Right lobe of liver (tissue), 6 donors: ENCODE data around the gene DUXB. TPM values are rescaled to one million over a fixed set of nuclear protein-coding genes. Genes with fewer than 3 reads are reported as not detected.

Experiments
- ATAC-seq, 4 donors: fragments of 200-7000 bp; cut with Tn5 transposase; one replicate each; pipeline ENCODE4 v1.9.1; 2020; ENCODE audit warnings: mild to moderate bottlenecking in 4 of 4, moderate library complexity in 4 of 4
- DNase-seq, 3 donors: peaks; one replicate each; pipeline ENCODE4 v3.0.0-alpha.2; 2020
- H3K27ac ChIP-seq, 3 donors: fragments of 200-600 bp; one replicate each; pipeline ENCODE4 v1.8.0; 2022
- H3K27me3 ChIP-seq, 2 donors: fragments of 200-600 bp; one replicate each; pipeline ENCODE4 v1.8.0; 2022
- H3K36me3 ChIP-seq, 4 donors: fragments of 200-600 bp; sonication (generic) in 1 of 4; one replicate each; pipeline versions ENCODE4 v1.5.1 to v1.8.0; 2017 to 2022; ENCODE audit warnings: control low read depth in 1 of 4
- H3K4me1 ChIP-seq, 4 donors: fragments of 200-600 bp; sonication (generic) in 1 of 4; one replicate each; pipeline versions ENCODE4 v1.5.1 to v1.8.0; 2017 to 2022; ENCODE audit warnings: control low read depth in 1 of 4
- H3K4me3 ChIP-seq, 3 donors: fragments of 200-600 bp; one replicate each; pipeline ENCODE4 v1.8.0; 2022
- H3K9me3 ChIP-seq, 4 donors: fragments of 200-600 bp; sonication (generic) in 1 of 4; one replicate each; pipeline versions ENCODE4 v1.5.1 to v1.8.0; 2017 to 2022; ENCODE audit warnings: control low read depth in 1 of 4
- CTCF ChIP-seq, 4 donors: fragments of 200-600 bp in 3 of 4; fragments of 450-650 bp in 1 of 4; IDR thresholded peaks; one replicate each; pipeline versions ENCODE4 v1.5.1 to v1.8.0; 2016 to 2022; ENCODE audit warnings: antibody characterized with exemption in 4 of 4, mild to moderate bottlenecking in 2 of 4
- POLR2A ChIP-seq: fragments of 450-650 bp; IDR thresholded peaks from one replicate; pipeline ENCODE4 v1.6.1; 2017; ENCODE audit warnings: antibody characterized with exemption, mild to moderate bottlenecking
- WGBS: methylation state at CpG from one replicate; pipeline ENCODE4 v1.1.6; 2018; ENCODE audit warnings: low coverage, low lambda C conversion rate; ENCODE audit not compliant: insufficient coverage; ENCODE audit errors: missing lambda C conversion rate; 5-methylcytosine and 5-hydroxymethylcytosine counted together
- intact Hi-C, 2 donors: fragments of 100-400 bp; cut with DNase I; formaldehyde crosslinking; loops; one replicate each; pipeline versions ENCODE4 v1.11.2 to v1.14.1; 2022
- total RNA-seq, 6 experiments: library from RNA; depleted of rRNA in 2 of 6; stranded (reverse); fragments of >200 nt in 2 of 6; fragmentation: NEBNext Ultra II Directional in 3 of 6; extraction: Animal tissue kit (Norgen Biotek cat#: 25700) in 3 of 6; gene quantifications; one replicate each; pipeline versions ENCODE4 v1.1.0 to v1.2.4, GENCODE V29; 2016 to 2023
- donor health status: DM: no; HTN: yes; CAD: no.
- donor health status: DM: no; HTN: no; CAD: no.
- donor health status: DM: no; HTN: no; CAD: no.
- donor health status: DM: no; HTN: yes; CAD: no.
- donor health status: DM: no; HTN: yes; CAD: no.

DUXB gene
- total RNA-seq, 6 experiments from 2014 or later: not detected

- ATAC-seq (no peak), DNase-seq (no peak)
- TF ChIP-seq CTCF (IDR thresholded peaks at IDR 0.05): no peak
- TF ChIP-seq POLR2A: no peak
- H3K27ac ChIP-seq: no peak overlapping the region
- no peak overlapping the region for H3K4me3 ChIP-seq
- no peaks in the 10 kb centered on the region for H3K36me3 ChIP-seq
- H3K27me3 ChIP-seq: no peaks in the 10 kb centered on the region
- H3K9me3 ChIP-seq: no peaks in the 10 kb centered on the region
- H3K4me1 ChIP-seq: no peaks in the 10 kb centered on the region
- WGBS: 59% methylated on average over 2 of the region's 2 CpGs
- intact Hi-C loops: no loop called here
Measured at GRCh38 chr16:75702242-75702641, 981 bp upstream of the DUXB start.

- no peaks in the 10 kb centered on the region for H3K4me1 ChIP-seq
- H3K4me3 ChIP-seq: no peak overlapping the region
- H3K36me3 ChIP-seq: no peaks in the 10 kb centered on the region
- no peak for ATAC-seq
- no peak overlapping the region for H3K27ac ChIP-seq
- no peak for DNase-seq
- no peaks in the 10 kb centered on the region for H3K9me3 ChIP-seq
- WGBS: 80% methylated on average over 4 of the region's 5 CpGs
- TF ChIP-seq CTCF (IDR thresholded peaks at IDR 0.05): no peak
- TF ChIP-seq POLR2A: no peak
- intact Hi-C loops: no loop called here
- no peaks in the 10 kb centered on the region for H3K27me3 ChIP-seq
Measured at GRCh38 chr16:75697571-75697970, 3.7 kb downstream of the DUXB start.

GRCh38 chr16:75695708-75696107 lies 5.6 kb downstream of the DUXB start:
- ATAC-seq: no peak
- WGBS: 85% methylated on average over 6 of the region's 6 CpGs

GRCh38 chr16:75687361-75687760 lies 13.9 kb downstream of the DUXB start:
- ATAC-seq (no peak), DNase-seq (no peak)
- Histone ChIP-seq H3K4me3 (no peak overlapping the region), H3K27ac (no peak overlapping the region), H3K36me3 (no peaks in the 10 kb centered on the region), H3K9me3 (no peaks in the 10 kb centered on the region), H3K27me3 (no peaks in the 10 kb centered on the region), H3K4me1 (no peaks in the 10 kb centered on the region)
- intact Hi-C loops: no loop called here
- TF ChIP-seq POLR2A (no peak), CTCF (IDR thresholded peaks at IDR 0.05) (no peak)

More at GRCh38 chr16:75695708-75696107, 5.6 kb downstream of the DUXB start:
- Histone ChIP-seq H3K27ac (no peak overlapping the region), H3K9me3 (no peaks in the 10 kb centered on the region), H3K4me3 (no peak overlapping the region), H3K36me3 (no peaks in the 10 kb centered on the region), H3K4me1 (no peaks in the 10 kb centered on the region), H3K27me3 (no peaks in the 10 kb centered on the region)
- DNase-seq: no peak
- intact Hi-C loops: no loop called here
- TF ChIP-seq POLR2A (no peak), CTCF (IDR thresholded peaks at IDR 0.05) (no peak)

- intact Hi-C loops: no loop called here
- no peaks in the 10 kb centered on the region for H3K9me3 ChIP-seq
- H3K4me3 ChIP-seq: no peak overlapping the region
- no peak for DNase-seq
- H3K27ac ChIP-seq: no peak overlapping the region
- ATAC-seq: no peak
- H3K4me1 ChIP-seq: no peaks in the 10 kb centered on the region
- 95% methylated on average over 7 of the region's 14 CpGs for WGBS
- no peaks in the 10 kb centered on the region for H3K36me3 ChIP-seq
- H3K27me3 ChIP-seq: no peaks in the 10 kb centered on the region
- TF ChIP-seq CTCF (IDR thresholded peaks at IDR 0.05) (no peak), POLR2A (no peak)
Measured at GRCh38 chr16:75682308-75682707, 19.0 kb downstream of the DUXB start.
